ENCODE data around the gene NRL.

The NRL gene

GRCh38 chr14:24080888-24081738 is 33.6 kb downstream of the NRL start:
- DNase-seq: peak; percentile 75

- DNase-seq: no peak
Observed at GRCh38 chr14:24080142-24080530, 34.6 kb downstream of the NRL start.

- peak; percentile 66 for DNase-seq
Observed at GRCh38 chr14:24079491-24080141, 35.1 kb downstream of the NRL start.

GRCh38 chr14:24078146-24078545 is 36.6 kb downstream of the NRL start:
- no peak for DNase-seq

- DNase-seq: no peak
Observed at GRCh38 chr14:24077086-24077485, 37.7 kb downstream of the NRL start.

GRCh38 chr14:24076302-24076601 is 38.5 kb downstream of the NRL start:
- DNase-seq: no peak

- DNase-seq: no peak
Observed at GRCh38 chr14:24075485-24076301, 39.1 kb downstream of the NRL start.

GRCh38 chr14:24074625-24075484 is 39.9 kb downstream of the NRL start:
- DNase-seq: no peak

- no peak for DNase-seq
Observed at GRCh38 chr14:24072881-24073877, 41.6 kb downstream of the NRL start.

- no peak for DNase-seq
Observed at GRCh38 chr14:24072436-24072835, 42.3 kb downstream of the NRL start.

GRCh38 chr14:24071836-24072430 is 42.8 kb downstream of the NRL start:
- no peak for DNase-seq

GRCh38 chr14:24071144-24071697 is 43.5 kb downstream of the NRL start, which contains the start of gene CPNE6:
Gene CPNE6 (plus strand): TSS chr14:24071562. CDS start chr14:24072937, 1,375 bp downstream.
- DNase-seq: no peak

GRCh38 chr14:24070285-24071143 is 44.2 kb downstream of the NRL start:
- no peak for DNase-seq

- DNase-seq: no peak
Observed at GRCh38 chr14:24069411-24069735, 45.4 kb downstream of the NRL start.

GRCh38 chr14:24068711-24069410 is 45.9 kb downstream of the NRL start:
- DNase-seq: no peak

GRCh38 chr14:24067133-24068082 is 47.3 kb downstream of the NRL start:
- no peak for DNase-seq

- no peak for DNase-seq
Observed at GRCh38 chr14:24066496-24067132, 48.1 kb downstream of the NRL start.

Measured in hematopoietic multipotent progenitor cell treated with erythropoietin and hydrocortisone succinate and interleukin-3 and kit ligand, for 4 days (in vitro differentiated cells).